DMS 273 (cell line): Measurements from ENCODE around the gene CENPA.
A peak's percentile ranks its signal among the peaks of the same experiment; 100 is the strongest.

ENCODE experiments used
- DNase-seq: peaks from one replicate; lab custom pipeline; 2025; ENCODE audit not compliant: unreplicated experiment; lab: John Stamatoyannopoulos, UW

The CENPA gene

DNA sequence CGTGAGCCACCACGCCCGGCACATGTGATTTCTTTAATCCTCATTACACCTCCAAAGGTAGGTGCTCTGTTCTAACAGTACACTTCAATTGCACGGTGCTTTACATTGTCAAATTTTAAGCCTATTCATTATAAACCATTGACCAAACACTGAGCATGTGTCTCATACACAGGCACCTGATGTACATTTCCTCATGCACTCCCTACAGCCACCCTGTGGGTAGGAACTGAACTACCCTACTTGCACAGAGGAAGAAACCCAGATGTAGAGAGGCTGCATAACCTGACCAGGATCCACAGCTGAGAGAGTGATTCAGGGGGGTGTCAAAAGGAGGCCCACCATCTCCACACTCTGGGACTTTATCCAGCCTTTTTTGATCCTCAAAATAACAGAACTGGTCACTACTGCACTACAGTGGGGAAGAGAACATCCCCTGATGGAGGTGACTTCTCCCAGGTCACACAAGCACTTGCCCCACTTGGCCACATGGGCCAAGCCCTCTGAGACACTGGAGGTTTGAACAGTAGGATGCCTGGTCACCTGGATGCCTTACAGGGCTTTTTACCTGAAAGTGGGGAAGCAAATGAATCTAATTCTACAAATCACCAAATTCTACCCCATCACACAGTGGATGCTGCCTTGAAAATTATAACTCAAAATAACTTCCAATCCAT, 55.2 kb downstream of the CENPA start:
- peak; percentile 52 for DNase-seq

DNA sequence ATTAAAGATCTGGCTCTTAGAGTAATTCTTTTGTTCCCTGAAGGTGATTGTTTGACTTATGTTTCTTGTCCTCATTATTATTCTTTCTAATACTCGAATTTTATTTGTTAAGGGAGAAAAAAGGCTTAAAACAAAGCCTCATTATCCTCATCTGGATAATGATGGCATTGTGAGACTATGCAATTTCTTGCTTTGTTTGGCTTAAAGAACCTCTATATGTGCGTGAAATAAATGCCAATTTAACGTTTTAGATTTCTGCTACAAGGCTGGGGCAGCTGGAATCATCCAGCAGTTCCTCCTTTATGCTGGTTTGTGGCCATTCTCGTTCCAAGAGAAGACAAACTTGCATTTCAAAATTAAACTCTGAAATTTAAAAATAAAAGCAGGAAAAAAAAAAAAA, 57.2 kb downstream of the CENPA start:
- DNase-seq = no peak
